Trophoblast cell (in vitro differentiated cells and primary cell): ENCODE data around the gene SGSM2.

Experiments
- DNase-seq, 2 donors: peaks; one replicate each; pipeline ENCODE4 v3.0.0-alpha.2; 2016
- H2AFZ ChIP-seq: 2 replicates; pipeline ENCODE4 v1.6.1; 2013; ENCODE audit warnings: low read length, moderate library complexity, mild to moderate bottlenecking; ENCODE audit not compliant: insufficient read depth, poor library complexity
- H2AK5ac ChIP-seq: 2 replicates; pipeline ENCODE4 v1.6.1; 2013; ENCODE audit warnings: mild to moderate bottlenecking, low read length
- H2BK120ac ChIP-seq: 2 replicates; pipeline ENCODE4 v1.6.1; 2013; ENCODE audit warnings: low read length, mild to moderate bottlenecking, moderate library complexity; ENCODE audit not compliant: insufficient read depth, poor library complexity
- H2BK12ac ChIP-seq: 2 replicates; pipeline ENCODE4 v1.6.1; 2013; ENCODE audit warnings: mild to moderate bottlenecking, low read length, moderate library complexity
- H2BK5ac ChIP-seq: 2 replicates; pipeline ENCODE4 v1.6.1; 2013; ENCODE audit warnings: low read length, low read depth, moderate library complexity, mild to moderate bottlenecking; ENCODE audit not compliant: poor library complexity
- H3K14ac ChIP-seq: 2 replicates; pipeline ENCODE4 v1.6.1; 2013; ENCODE audit warnings: mild to moderate bottlenecking, low read length
- H3K18ac ChIP-seq: 2 replicates; pipeline ENCODE4 v1.6.1; 2013; ENCODE audit warnings: mild to moderate bottlenecking, low read length
- H3K23ac ChIP-seq: 2 replicates; pipeline ENCODE4 v1.6.1; 2013; ENCODE audit warnings: low read length
- H3K27ac ChIP-seq: 2 replicates; pipeline ENCODE4 v1.5.1; 2013; ENCODE audit warnings: low read depth, mild to moderate bottlenecking, inconsistent platforms, low read length, moderate library complexity
- H3K27me3 ChIP-seq: 2 replicates; pipeline ENCODE4 v1.6.1; 2013; ENCODE audit warnings: inconsistent platforms, mild to moderate bottlenecking, low read length, moderate library complexity; ENCODE audit not compliant: insufficient read depth
- H3K36me3 ChIP-seq, 2 experiments: 1 replicate in 1 of 2; 2 replicates in 1 of 2; pipeline ENCODE4 v1.6.1; 2013; ENCODE audit warnings: low read length in 2 of 2, mild to moderate bottlenecking in 2 of 2, moderate library complexity in 1 of 2; ENCODE audit not compliant: insufficient read depth in 2 of 2, control insufficient read depth in 1 of 2
- H3K4ac ChIP-seq: 2 replicates; pipeline ENCODE4 v1.6.1; 2013; ENCODE audit warnings: low read depth, mild to moderate bottlenecking, low read length, moderate library complexity
- H3K4me1 ChIP-seq, 2 experiments: 1 replicate in 1 of 2; 2 replicates in 1 of 2; pipeline ENCODE4 v1.6.1; 2013; ENCODE audit warnings: low read length in 2 of 2, mild to moderate bottlenecking in 2 of 2, moderate library complexity in 1 of 2; ENCODE audit not compliant: insufficient read depth in 2 of 2, control insufficient read depth in 1 of 2
- H3K4me2 ChIP-seq: 2 replicates; pipeline ENCODE4 v1.6.1; 2013; ENCODE audit warnings: inconsistent platforms, mild to moderate bottlenecking, low read length, moderate library complexity
- H3K4me3 ChIP-seq: 2 replicates; pipeline ENCODE4 v1.5.1; 2013; ENCODE audit warnings: mild to moderate bottlenecking, low read depth, low read length, inconsistent platforms
- H3K79me1 ChIP-seq: one replicate; pipeline ENCODE4 v1.6.1; 2013; ENCODE audit warnings: low read length
- H3K79me2 ChIP-seq: 2 replicates; pipeline ENCODE4 v1.6.1; 2013; ENCODE audit warnings: low read length, mild to moderate bottlenecking; ENCODE audit not compliant: control insufficient read depth, insufficient read depth, poor library complexity
- H3K9ac ChIP-seq: 2 replicates; pipeline ENCODE4 v1.6.1; 2013; ENCODE audit warnings: mild to moderate bottlenecking, low read length
- H3K9me3 ChIP-seq: 2 replicates; pipeline ENCODE4 v1.6.1; 2013; ENCODE audit warnings: low read depth, mild to moderate bottlenecking, control low read depth, inconsistent platforms, low read length; ENCODE audit not compliant: insufficient read depth
- H4K12ac ChIP-seq: 2 replicates; pipeline ENCODE4 v1.6.1; 2013; ENCODE audit warnings: low read depth, mild to moderate bottlenecking, low read length, moderate library complexity
- H4K8ac ChIP-seq: 2 replicates; pipeline ENCODE4 v1.6.1; 2013; ENCODE audit warnings: low read depth, mild to moderate bottlenecking, low read length, moderate library complexity
- H4K91ac ChIP-seq: one replicate; pipeline ENCODE4 v1.6.1; 2013; ENCODE audit warnings: low read depth, mild to moderate bottlenecking, low read length, moderate library complexity
- WGBS: extraction: QIAGEN DNeasy Blood & Tissue Kit; methylation state at CpG from one replicate; pipeline ENCODE4 v1.1.7; 2013; ENCODE audit warnings: missing lambda C conversion rate; ENCODE audit not compliant: insufficient read length, insufficient coverage; ENCODE audit errors: extremely low coverage; 5-methylcytosine and 5-hydroxymethylcytosine counted together

The SGSM2 gene

GRCh38 chr17:2362416-2362815 lies 25.1 kb downstream of the SGSM2 start:
- H3K18ac ChIP-seq: no peak overlapping the region
- no peak overlapping the region for H3K27ac ChIP-seq
- DNase-seq: no peak
- WGBS: no CpG with 5 or more reads among the region's 19 CpGs
- no peaks in the 10 kb centered on the region for H3K27me3 ChIP-seq
- no peak overlapping the region for H2BK12ac ChIP-seq
- no peaks in the 10 kb centered on the region for H3K79me2 ChIP-seq
- no peak overlapping the region for H4K91ac ChIP-seq
- no peak overlapping the region for H4K8ac ChIP-seq
- no peak overlapping the region for H3K4me3 ChIP-seq
- no peak overlapping the region for H3K4me2 ChIP-seq
- no peak overlapping the region for H3K9ac ChIP-seq
- H3K9me3 ChIP-seq: peaks cover 1% of the 10 kb centered on the region
- no peak overlapping the region for H2AFZ ChIP-seq
- no peak overlapping the region for H3K4ac ChIP-seq
- no peak overlapping the region for H3K14ac ChIP-seq
- no peaks in the 10 kb centered on the region for H3K4me1 ChIP-seq
- H2BK5ac ChIP-seq: no peak overlapping the region
- H3K79me1 ChIP-seq: no peaks in the 10 kb centered on the region
- H3K36me3 ChIP-seq: peaks cover 54 to 68% of the 10 kb centered on the region in 2 experiments
- no peak overlapping the region for H2AK5ac ChIP-seq
- no peak overlapping the region for H4K12ac ChIP-seq
- H3K23ac ChIP-seq: no peak overlapping the region
- H2BK120ac ChIP-seq: no peak overlapping the region

GRCh38 chr17:2362881-2363280 lies 25.6 kb downstream of the SGSM2 start:
- H3K9ac ChIP-seq: no peak overlapping the region
- no peak for DNase-seq
- no peak overlapping the region for H3K4me2 ChIP-seq
- H3K36me3 ChIP-seq: peaks cover 52 to 69% of the 10 kb centered on the region in 2 experiments
- no peak overlapping the region for H4K12ac ChIP-seq
- no peaks in the 10 kb centered on the region for H3K4me1 ChIP-seq
- no peak overlapping the region for H3K4ac ChIP-seq
- H3K14ac ChIP-seq: no peak overlapping the region
- H3K27me3 ChIP-seq: no peaks in the 10 kb centered on the region
- WGBS: no CpG with 5 or more reads among the region's 14 CpGs
- no peak overlapping the region for H3K27ac ChIP-seq
- H4K8ac ChIP-seq: no peak overlapping the region
- no peak overlapping the region for H3K18ac ChIP-seq
- H3K9me3 ChIP-seq: peaks cover 1% of the 10 kb centered on the region
- H2BK12ac ChIP-seq: no peak overlapping the region
- no peak overlapping the region for H2BK5ac ChIP-seq
- no peaks in the 10 kb centered on the region for H3K79me1 ChIP-seq
- H2BK120ac ChIP-seq: no peak overlapping the region
- H3K79me2 ChIP-seq: no peaks in the 10 kb centered on the region
- no peak overlapping the region for H4K91ac ChIP-seq
- no peak overlapping the region for H3K4me3 ChIP-seq
- no peak overlapping the region for H2AK5ac ChIP-seq
- H2AFZ ChIP-seq: no peak overlapping the region
- H3K23ac ChIP-seq: no peak overlapping the region

GRCh38 chr17:2363318-2363717 lies 26.0 kb downstream of the SGSM2 start:
- no peak overlapping the region for H3K4me2 ChIP-seq

GRCh38 chr17:2363851-2364762 lies 26.8 kb downstream of the SGSM2 start:
- no peak overlapping the region for H4K12ac ChIP-seq
- no peaks in the 10 kb centered on the region for H3K27me3 ChIP-seq
- no peak overlapping the region for H3K4me3 ChIP-seq
- no peak overlapping the region for H2BK5ac ChIP-seq
- H3K9me3 ChIP-seq: peaks cover 1% of the 10 kb centered on the region
- no peak overlapping the region for H2AK5ac ChIP-seq
- H3K14ac ChIP-seq: no peak overlapping the region
- H3K9ac ChIP-seq: no peak overlapping the region
- no peak overlapping the region for H3K4ac ChIP-seq
- no peak overlapping the region for H3K18ac ChIP-seq
- whole genome bisulfite sequencing: no CpG with 5 or more reads among the region's 26 CpGs
- no peak for DNase-seq
- H3K4me1 ChIP-seq: no peaks in the 10 kb centered on the region
- no peak overlapping the region for H3K23ac ChIP-seq
- peaks cover 56 to 67% of the 10 kb centered on the region in 2 experiments for H3K36me3 ChIP-seq
- no peak overlapping the region for H2BK12ac ChIP-seq
- no peak overlapping the region for H4K91ac ChIP-seq
- H4K8ac ChIP-seq: no peak overlapping the region
- H2AFZ ChIP-seq: no peak overlapping the region
- H3K79me2 ChIP-seq: no peaks in the 10 kb centered on the region
- H3K4me2 ChIP-seq: no peak overlapping the region
- no peak overlapping the region for H2BK120ac ChIP-seq
- H3K79me1 ChIP-seq: no peaks in the 10 kb centered on the region
- no peak overlapping the region for H3K27ac ChIP-seq

More at GRCh38 chr17:2363318-2363717, 26.0 kb downstream of the SGSM2 start:
- WGBS: no CpG with 5 or more reads among the region's 21 CpGs
- Histone ChIP-seq H3K27ac (no peak overlapping the region), H4K8ac (no peak overlapping the region), H2AK5ac (no peak overlapping the region), H3K27me3 (no peaks in the 10 kb centered on the region), H3K36me3 (peaks cover 53 to 67% of the 10 kb centered on the region in 2 experiments), H3K9ac (no peak overlapping the region), H2BK120ac (no peak overlapping the region), H3K4me1 (no peaks in the 10 kb centered on the region), H2AFZ (no peak overlapping the region), H3K9me3 (peaks cover 1% of the 10 kb centered on the region), H3K18ac (no peak overlapping the region), H3K23ac (no peak overlapping the region), H3K4me3 (no peak overlapping the region), H3K14ac (no peak overlapping the region), H3K4ac (no peak overlapping the region), H4K91ac (no peak overlapping the region), H2BK12ac (no peak overlapping the region), H4K12ac (no peak overlapping the region), H3K79me1 (no peaks in the 10 kb centered on the region), H3K79me2 (no peaks in the 10 kb centered on the region), H2BK5ac (no peak overlapping the region)
- DNase-seq: no peak
